HG03558 (cell line): ENCODE measurements around the gene COL18A1.

Experiments
- ATAC-seq: cut with Tn5 transposase; IDR thresholded peaks from one replicate; pipeline ENCODE4 v1.9.1; 2021; ENCODE audit warnings: moderate number of reproducible peaks; ENCODE audit not compliant: unreplicated experiment; ENCODE audit errors: extremely low read depth

COL18A1 gene

GRCh38 chr21:45475797-45476570 lies 71.0 kb downstream of the COL18A1 start:
- ATAC-seq, result no peak

GRCh38 chr21:45476582-45476981 lies 71.6 kb downstream of the COL18A1 start:
- no peak for ATAC-seq

- ATAC-seq, result no peak
Measured at GRCh38 chr21:45477176-45478114, 72.5 kb downstream of the COL18A1 start.

- ATAC-seq, result no peak
Measured at GRCh38 chr21:45478115-45478801, 73.3 kb downstream of the COL18A1 start.

GRCh38 chr21:45478816-45479669 lies 74.1 kb downstream of the COL18A1 start:
- no peak for ATAC-seq

GRCh38 chr21:45479691-45480675 lies 75.0 kb downstream of the COL18A1 start:
- ATAC-seq, result no peak

GRCh38 chr21:45480701-45481500 lies 75.9 kb downstream of the COL18A1 start:
- ATAC-seq, result no peak

- ATAC-seq, result no peak
Measured at GRCh38 chr21:45481566-45481965, 76.6 kb downstream of the COL18A1 start.

GRCh38 chr21:45481977-45482898 lies 77.3 kb downstream of the COL18A1 start:
- ATAC-seq, result no peak

GRCh38 chr21:45482899-45483821 lies 78.2 kb downstream of the COL18A1 start:
- no peak for ATAC-seq

GRCh38 chr21:45484318-45484717 lies 79.4 kb downstream of the COL18A1 start:
- ATAC-seq, result no peak

- ATAC-seq, result no peak
Measured at GRCh38 chr21:45485686-45486442, 80.9 kb downstream of the COL18A1 start.

- no peak for ATAC-seq
Measured at GRCh38 chr21:45486443-45487160, 81.6 kb downstream of the COL18A1 start.

- no peak for ATAC-seq
Measured at GRCh38 chr21:45487161-45487806, 82.3 kb downstream of the COL18A1 start.
